Islet of Langerhans (tissue), 1 donor: ENCODE data around the gene ARHGEF4.

Experiments used
- FAIRE-seq: peaks from one replicate; lab custom pipeline; 2011; peaks lifted over from hg19 to GRCh38; lab: Jason Lieb, UNC

ARHGEF4 gene

DNA sequence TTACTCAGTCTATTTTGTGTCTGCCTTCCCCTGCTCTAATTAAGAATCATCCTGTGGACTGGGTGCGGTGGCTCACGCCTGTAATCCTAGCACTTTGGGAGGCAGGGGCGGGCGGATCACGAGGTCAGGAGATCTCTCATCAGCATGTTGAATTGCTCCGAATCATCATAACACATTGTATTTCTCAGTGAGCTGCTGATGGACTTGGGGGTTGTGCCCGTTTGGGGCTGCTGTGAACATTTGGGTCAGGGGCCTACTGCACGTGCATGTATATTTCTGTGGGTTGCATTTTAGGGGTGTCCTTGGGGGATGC, 84.4 kb downstream of the ARHGEF4 start:
- FAIRE-seq = no peak

DNA sequence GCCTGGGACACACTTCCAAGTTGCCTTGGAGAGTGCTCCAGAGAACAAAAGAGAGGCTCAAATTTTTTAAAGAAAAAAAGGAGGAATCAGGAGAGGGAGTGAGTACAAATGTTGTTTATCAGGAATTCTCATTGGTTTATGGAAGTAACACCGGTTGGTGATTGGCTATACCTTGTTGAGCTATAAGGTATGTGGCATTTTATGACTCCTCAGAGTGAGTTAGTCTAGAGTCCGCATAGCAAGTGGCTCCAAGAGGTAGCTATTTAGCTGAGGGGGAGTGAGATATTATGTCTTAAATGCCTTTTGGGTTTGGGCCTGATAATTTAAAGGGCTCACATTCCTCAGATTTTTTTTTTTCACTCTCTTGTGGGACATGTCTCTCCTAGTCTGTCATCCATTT, 85.7 kb downstream of the ARHGEF4 start:
- no peak for FAIRE-seq

DNA sequence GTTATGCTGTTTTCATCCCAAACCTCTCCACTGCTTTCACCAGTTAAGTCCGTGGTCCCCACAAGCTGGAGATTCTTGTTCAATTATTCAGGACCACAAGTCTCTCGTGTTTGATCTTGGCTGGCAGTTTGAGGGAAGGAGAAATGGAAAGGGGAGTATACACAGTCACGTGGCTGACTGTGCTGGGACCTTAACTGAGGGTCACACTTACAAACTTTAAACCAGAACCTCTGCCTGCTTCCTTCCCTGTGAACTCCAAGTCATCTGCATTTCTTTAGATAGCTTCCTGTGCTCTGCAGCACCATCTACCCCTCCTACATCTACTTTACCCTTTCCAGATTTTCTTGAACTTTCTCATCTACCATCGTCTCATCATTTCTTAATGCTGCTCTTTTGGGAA, 91.7 kb downstream of the ARHGEF4 start:
- no peak for FAIRE-seq

DNA sequence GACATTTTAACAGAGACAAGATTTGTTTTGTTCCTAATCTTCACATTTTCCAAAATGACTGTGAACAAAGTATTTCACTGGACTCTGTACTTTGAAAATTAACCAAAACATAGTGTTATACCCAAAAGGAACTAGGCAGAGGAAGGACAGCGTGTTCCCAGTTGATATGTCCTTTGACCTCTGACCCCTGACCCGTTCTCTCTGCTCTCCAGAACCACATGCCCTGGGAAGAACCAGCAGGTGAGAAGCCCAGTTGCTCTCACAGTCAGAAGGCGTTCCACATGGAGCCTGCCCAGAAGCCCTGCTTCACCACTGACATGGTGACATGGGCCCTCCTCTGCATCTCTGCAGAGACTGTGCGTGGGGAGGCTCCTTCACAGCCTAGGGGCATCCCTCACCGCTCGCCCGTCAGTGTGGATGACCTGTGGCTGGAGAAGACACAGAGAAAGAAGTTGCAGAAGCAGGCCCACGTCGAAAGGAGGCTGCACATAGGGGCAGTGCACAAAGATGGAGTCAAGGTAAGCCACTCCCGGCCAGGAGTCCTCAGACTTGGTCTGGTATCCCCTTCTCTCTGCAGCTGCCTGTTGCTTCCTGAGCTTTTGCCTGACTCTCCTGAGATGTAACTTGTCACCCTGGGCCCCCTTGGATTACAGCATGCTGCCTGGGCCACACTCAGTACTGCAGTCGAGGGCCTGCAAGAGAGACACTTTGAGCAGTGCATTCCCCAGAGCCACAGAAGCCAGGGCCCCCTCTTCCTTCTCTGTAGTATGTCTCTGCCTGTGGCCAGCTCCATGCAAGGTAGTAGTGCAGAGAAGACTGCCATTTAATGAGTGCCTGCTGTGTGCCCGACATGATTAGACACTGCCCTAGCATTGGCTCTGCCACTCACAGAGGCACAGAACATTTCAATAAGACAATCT, 94.3 kb downstream of the ARHGEF4 start:
- FAIRE-seq = no peak

DNA sequence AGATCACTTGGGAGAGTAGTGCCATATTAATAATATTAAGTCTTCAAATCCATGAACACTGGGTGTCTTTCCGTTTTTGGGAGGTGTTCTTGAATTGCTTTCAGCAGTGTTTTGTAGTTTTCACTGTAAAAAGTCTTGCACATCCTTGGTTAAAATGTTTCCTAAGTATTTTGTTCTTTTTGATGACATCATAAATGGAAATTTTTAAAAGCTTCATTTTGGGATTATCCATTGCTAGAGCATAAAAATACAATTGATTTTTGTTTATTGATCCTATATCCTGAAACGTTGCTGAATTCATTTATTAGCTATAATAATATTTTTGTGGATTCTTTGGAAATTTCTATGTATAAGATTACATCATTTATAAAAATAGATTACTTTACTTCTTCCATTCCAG, 96.8 kb downstream of the ARHGEF4 start:
- no peak for FAIRE-seq

DNA sequence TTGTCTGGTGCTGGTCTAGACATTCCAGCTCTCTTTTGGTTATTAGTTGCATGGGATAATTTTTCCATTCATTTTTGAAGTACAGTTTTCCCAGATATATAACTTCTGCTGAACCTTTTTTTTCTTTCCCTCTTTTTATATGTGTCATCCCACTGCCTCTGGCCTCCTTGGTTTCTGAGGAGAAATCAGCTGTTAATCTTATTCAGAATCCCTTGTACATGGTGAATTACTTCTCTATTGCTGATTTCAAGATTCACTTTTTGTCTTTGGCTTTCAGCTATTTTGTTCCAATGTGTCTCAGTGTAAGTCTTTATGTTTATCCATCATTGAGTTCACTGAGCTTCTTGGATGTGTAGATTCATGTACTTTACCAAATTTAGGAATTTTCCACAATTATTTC, 99.7 kb downstream of the ARHGEF4 start:
- no peak for FAIRE-seq

DNA sequence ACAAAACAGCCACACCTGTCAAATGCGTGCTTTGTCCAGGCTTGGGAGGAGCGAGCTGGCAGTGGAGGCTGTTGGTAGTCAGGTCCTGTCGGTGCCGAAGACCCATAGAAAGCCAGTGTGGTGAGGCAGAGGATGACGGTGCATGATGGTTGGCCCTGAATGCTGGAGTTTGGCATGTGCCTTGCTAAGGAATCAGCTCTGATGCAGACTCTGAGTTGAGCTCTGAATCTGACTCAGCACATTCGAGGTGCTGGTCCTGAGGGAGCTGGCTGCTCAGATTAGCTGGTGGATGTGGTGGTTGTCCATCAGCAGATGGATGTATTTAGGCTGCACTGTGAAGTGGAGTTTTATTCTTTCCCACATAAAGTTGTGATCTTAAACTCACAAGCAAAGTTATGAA, 111.3 kb downstream of the ARHGEF4 start:
- no peak for FAIRE-seq

DNA sequence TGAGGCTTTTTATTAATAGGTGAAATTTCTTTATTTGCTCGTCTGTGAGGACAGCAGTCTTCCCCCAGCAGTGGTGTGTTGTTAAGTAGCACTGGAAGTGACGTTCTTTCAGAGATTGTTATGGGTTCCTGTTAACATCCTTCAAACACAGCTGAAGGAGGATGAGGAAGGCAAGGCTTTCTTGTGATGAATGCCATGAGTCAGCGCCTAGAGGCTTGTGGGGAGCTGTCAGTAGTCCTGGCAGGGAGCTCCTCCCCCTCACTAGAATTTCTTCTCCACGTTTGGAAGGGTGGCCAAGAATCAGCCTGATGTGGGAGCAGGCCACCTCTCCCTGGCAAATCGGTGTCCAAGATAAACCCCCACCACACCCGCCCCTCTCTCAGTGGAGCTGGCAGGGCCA, 113.2 kb downstream of the ARHGEF4 start:
- FAIRE-seq = no peak

DNA sequence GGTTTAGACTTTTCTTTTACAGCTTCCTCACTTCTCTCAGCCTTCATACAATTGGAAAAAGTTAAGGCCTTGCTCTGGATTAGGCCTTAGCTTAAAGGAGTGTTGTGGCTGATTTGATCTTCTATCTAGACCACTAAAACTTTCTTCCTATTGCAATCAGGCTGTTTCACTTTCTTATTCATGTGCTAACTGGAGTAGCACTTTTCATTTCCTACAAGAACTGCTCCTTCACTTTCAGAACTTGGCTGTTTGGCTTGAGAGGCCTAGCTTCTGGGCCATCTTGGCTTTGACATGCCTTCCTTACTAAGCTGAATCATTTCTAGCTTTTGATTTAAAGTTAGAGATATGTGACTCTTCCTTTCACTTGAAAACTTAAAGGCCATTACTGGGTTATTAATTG, 114.3 kb downstream of the ARHGEF4 start:
- FAIRE-seq = no peak

DNA sequence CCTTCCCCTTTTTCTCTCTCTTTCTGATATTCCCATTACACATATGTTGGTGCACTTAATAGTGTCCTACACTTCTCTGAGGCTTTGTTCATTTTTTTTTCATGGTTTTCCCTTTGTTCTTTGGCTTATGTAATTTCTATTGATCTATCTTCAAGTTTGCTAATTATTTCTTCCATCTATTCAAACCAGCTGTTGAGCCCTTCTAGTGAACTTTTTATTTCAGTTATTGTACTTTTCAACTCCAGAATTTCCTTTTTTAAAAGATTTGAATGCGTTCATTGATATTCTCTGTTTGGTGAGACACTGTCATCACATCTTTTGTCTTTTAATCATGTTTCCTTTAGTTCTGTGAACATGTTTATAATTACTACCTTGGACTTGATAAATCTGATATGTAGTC, 118.2 kb downstream of the ARHGEF4 start:
- FAIRE-seq = no peak

DNA sequence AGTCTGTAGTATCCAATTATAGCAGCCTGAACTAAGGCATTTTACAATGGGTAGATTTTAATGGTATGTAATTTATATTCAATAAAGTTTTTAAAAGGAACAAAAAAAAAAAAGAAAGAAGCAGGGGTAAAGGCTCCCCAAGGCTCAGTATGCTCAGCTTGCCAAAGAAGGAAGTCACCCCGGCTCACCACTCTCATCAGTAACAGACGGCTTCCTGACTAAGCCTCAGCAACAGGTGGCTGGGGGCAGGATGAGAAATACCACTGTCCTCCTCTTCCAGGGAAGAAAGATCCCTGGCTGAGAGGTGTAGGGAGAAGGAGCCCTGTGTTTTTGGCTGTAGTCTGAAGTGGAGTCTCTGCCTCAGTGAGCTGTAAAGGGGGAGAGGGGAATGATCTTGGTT, 121.2 kb downstream of the ARHGEF4 start:
- FAIRE-seq = no peak

DNA sequence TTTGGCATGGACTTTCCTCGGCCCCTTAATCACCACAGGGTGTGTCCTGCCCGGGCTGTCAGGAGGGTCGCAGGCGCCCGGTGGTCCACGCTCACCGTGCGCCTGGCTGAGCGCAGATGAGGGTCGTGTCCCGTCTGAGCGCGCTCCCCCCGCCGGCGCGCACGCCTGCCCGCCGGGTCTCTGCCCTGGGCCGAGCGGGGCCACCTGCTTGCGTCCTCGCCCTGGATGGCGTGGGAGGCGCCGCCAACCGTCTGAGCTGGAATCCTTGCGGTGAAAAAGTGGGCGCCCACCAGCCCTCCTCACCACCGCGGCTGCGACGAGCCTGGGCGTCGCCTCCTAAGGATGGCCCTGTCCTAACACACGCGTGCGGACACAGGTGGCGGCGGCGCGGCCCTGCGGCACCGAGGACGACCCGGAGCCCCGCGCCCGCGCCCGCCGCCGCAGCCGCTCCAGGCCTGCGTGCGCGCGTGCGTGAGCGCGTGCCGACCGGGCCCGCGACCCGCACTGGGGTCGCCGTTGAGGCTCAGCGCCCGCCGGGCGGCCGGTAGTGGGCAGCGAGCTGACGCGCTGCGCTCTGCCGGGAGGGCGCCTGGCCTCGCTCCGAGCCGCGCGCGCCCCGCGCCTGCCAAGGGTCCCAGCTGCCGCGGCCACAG, 126.6 kb downstream of the ARHGEF4 start:
- no peak for FAIRE-seq

DNA sequence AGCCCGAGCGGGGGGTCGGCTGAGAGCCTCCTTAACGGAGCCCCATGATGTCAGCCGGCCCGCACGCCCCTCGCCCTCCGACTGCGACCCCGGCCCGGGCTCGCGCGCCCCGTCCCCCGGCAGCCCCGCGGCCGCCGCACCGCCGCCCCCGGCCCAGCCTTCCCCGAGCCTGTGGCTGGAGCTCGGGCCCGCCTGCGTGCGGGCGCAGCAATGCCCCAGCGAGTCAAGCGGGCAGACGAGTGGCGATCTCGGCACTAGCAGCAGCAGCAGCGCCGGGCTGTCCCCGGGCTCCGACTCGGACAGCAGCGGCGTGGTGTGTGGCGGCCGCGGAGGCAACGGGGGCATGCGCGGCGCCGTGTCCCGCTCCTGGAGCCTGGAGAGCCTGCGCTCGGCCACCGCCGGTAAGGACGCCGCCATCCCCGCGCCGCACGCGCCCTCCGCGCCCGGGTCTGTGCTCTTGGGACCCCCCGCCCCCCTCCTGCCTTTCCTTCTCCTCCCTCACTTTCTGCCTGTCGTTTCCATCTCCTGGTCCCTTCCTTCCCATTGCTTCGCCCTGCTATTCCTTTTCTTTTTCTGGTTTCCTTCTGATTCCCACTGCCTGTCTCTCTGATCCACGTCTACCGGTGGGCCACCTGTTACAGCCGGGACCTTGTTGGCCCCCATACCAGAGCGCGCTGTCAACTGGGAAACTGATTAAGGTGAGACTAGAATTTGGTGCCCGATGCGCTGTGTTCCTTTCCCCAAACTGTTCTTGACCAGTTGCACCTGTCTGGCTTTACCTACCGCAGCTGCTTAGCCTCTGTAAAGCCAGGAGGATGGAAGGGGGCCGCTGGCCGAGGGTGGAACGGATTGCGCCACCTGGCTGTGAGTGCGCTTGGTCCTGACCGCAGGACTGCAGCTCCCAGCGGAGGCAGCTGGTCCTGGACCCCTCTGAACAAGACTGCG, 127.4 kb downstream of the ARHGEF4 start:
- no peak for FAIRE-seq

DNA sequence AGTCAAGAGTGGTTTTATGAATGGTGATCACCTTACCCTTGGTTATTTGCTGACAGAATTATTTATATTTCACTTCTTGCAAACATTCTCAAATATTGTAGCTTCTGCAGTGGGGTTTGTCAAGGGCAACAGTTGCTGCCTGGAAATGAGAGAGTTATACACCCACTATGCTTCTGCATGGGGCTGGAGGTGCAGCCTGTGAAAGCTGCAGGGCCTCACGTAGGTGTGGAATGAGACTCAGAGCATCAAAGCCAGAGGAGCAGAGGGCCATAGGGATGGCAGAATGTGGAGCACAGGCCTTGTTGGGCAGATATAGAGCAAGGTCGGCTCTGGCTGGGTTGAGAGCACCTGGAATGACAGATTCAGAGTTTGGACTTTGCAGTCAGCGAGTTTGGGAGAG, 128.2 kb downstream of the ARHGEF4 start:
- FAIRE-seq = no peak

DNA sequence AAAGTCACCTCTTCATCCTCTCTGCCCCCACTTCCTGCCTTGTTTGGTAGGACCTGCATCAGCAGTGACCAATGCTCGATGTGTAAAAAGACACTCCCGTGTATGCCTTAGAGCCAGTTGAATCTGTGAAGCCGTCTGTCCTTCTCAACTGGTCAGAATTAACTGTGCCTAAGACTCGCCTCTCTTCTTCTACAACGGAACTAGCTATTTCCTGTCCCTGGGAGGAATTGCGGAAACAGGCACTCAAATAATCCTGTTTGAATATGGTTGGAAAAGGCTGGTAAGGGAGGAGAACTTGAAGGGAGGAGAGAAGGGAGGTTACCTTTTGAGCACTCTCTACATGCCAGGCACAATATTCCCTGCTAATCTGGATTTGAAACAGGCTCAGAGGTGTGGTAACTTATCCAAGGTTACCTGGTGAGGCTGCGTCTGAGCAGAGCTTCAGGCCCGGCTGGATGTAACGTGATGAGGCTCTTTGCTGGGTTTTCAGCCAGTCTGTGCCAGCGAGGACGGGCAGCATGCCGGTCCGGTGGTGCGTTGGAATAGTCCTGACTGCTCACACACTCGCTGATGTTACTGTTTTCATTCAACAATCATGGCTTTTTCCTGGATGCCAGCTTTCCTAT, 129.5 kb downstream of the ARHGEF4 start:
- no peak for FAIRE-seq

DNA sequence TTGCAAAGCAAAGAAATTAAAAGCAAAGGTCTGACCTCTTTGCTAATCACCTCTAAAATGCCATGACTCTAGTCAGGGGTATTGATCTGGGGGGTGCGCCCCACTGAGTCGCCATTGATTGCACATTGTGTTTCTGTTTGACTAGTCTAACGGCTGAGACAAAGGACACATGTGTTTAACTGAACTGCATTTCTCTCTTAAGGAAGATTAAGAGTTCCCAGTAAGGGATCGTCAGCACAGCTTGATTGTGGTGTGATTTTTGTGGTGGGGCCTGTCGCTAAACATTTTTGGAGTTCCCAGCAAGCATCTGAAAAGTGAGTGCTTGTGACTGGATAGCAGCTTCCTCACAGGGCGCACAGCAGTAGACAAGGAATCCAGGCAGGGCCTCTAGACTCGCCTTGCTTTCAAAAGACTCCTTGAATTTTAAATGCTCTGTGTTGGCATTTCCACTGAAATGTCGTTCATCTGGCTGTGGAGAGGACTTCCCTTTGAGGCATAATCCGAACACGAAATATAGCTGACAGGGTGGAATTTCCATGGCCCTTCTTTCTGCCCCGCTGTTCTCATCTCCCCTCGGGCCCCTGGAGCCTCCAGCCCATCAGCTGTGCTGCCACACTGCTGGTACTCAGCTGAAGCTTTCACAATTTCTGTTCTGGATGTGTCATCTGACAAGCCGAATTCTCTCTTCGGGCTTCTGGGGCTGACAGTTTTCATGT, 130.2 kb downstream of the ARHGEF4 start:
- no peak for FAIRE-seq

DNA sequence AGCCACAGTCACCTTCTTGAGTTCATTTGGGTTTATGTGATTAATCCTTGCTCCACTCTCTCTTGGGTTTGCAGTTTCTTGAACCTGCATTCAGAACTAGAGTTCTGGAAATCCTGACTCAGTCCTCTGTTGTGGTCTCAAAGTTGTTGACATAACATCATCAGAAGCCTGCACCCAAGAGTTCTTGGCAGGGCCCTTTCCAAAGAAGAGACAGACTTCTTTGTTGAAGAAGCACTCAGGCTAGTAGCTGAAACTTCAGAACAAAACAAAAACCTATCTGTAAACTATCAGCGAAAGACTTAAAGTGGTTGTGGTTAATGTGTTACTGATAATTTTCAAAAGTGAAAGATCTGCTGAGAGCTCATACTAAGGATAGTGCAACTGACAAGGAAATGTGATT, 135.7 kb downstream of the ARHGEF4 start:
- no peak for FAIRE-seq

DNA sequence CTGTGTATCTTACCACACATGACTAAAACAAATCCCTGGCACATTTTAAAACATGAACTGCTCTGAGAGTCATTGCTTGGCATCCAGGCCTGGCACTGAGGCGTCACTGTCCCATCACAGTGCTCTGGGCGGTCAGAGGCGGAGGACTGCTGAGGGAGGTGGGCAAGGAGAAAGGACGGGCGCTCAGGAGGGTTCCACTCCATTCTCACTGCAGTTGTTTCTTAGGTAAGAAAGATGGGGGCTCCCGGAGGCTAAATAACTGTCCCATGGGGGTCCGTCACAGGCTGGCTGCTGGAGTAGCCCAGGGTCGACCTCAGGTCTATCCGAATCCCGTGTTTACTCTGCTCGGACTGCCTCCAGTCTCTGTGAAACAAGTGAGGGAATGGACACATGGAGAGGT, 139.0 kb downstream of the ARHGEF4 start:
- no peak for FAIRE-seq

DNA sequence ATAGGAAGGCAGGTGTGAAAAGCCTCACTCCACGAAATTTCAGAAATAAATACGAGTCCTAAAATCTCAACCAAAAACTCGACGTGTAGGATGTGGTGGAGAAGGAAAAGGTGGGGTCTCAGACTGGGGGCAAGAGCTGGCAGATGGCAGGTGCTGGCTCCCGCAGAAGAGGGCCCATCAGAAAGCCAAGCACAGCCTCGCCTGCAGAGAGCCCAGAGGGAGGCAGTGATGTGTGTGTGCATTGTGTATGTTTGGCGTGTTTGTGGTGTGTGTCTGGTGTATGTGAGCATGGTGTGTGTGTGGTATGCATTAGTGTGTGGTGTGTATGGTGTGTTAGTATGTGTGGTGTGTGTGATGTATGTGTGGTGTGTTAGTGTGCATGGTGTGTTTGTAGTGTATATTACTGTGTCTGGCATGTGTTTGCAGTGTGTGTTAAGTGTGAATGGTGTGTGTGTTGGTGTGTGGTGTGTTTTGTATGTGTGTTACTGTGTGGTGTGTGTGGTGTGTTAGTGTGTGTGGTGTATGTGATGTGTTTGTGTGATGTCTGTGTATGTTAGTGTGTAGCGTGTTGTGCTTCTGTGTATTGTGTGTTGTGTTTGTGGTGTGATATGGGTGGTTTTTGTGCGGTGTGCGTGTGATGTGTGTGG, 140.0 kb downstream of the ARHGEF4 start:
- FAIRE-seq = no peak

DNA sequence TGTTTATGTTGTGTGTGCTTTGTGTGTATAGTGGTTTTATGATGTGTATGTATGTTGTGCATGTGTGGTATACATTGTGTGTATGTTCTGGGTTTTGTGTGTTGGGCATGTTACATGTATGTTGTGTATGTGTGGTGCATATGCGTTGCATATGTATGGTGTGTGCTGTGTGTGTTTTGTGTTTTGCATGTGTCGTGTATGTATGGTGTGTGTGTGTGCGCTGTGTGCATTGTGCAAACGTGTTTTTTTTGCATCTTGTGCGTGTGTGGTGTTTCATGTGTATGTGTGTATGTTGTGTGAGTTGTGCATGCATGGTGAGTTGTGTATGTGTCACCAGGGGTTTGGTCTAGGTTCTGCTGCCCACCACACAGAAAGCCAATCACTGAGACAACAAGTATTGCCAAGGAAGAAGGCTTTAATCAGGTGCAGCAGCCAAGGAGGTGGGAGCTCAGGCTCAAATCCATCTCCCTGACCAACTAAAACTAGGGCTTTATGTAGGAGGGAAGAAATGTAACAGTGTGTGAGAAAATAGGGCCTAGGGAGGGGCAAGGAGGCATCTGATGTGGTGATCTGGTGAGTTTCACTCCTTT, 140.8 kb downstream of the ARHGEF4 start:
- FAIRE-seq = no peak

DNA sequence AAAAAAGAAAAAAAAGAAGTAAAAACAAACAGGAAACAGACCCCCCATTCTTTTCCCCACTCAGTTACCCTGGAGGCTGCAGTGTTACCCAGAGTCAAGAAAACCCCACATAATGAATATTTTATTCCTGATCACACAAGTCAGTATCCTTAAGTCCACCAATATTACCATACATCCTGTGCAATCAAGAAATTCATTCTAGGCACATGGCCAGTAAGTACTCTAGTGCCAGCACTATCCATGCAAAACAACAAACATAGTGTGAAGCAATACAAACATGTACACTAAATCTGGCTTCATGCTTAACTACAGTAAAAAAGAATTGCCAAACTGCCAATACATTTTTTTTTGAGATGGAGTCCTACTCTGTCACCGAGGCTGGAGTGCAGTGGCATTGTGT, 145.0 kb downstream of the ARHGEF4 start:
- FAIRE-seq = no peak
